ENCODE measurements around the gene RPN1. TPM values are rescaled to one million over a fixed set of nuclear protein-coding genes. Genes with fewer than 3 reads are reported as not detected.
A peak's percentile ranks its signal among the peaks of the same experiment; 100 is the strongest.
"Not testable (repeated sequence)": the region's sequence is repeated elsewhere in the genome, so short reads cannot be mapped to it uniquely, and the experiment has no call there.

Gene RPN1
- total and polyA plus RNA-seq, 2 of the 8 experiments (the other 6 are each of a cell fraction or from before 2014, with no cell fraction given), result 165 to 211 TPM

DNA sequence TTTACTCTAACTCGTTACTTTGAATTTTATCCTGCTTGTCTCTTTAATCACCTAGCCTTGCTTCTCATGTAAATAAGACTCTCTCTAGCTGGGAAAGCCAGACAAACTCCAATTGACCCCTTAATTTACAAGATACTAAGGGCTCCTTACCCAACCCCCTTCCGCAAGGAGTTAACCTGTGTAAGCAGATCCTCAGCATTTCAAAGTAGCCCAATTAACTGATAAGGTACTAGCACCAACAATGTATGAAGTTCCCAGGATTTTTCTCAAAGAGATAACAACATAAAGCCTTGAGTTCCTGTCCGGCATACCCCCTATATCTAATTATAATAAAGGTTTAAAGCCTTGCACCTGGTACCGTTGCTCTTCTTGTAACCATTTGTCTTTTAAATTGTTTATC, 25.2 kb upstream of the RPN1 start:
- not testable (repeated sequence) for H4K91ac ChIP-seq (replicated peaks; ENCODE audit: insufficient read length, low read length); FAIRE-seq; H3K56ac ChIP-seq (replicated peaks; ENCODE audit: insufficient read length, low read depth, low read length); H3K14ac ChIP-seq (ENCODE audit: insufficient read length); H2BK20ac ChIP-seq (ENCODE audit: low read length); H3K4me1 ChIP-seq (replicated peaks in 1 of 4; ENCODE audit: control insufficient read depth in 3 of 4, insufficient read depth in 4 of 4, low read length in 3 of 4); H2AFZ ChIP-seq (ENCODE audit: low read length); H3K36me3 ChIP-seq (ENCODE audit: control insufficient read depth in 2 of 4, insufficient read depth in 4 of 4, low read length in 3 of 4); H3K9ac ChIP-seq (replicated peaks in 1 of 4; ENCODE audit: extremely low read depth in 1 of 4, low read depth in 3 of 4, low read length in 3 of 4); H2BK120ac ChIP-seq (replicated peaks; ENCODE audit: low read depth, low read length); H3K79me1 ChIP-seq (ENCODE audit: low read depth, low read length); H3K9me3 ChIP-seq (ENCODE audit: insufficient read depth in 2 of 2, low read depth in 1 of 2, low read length in 1 of 2); H2BK5ac ChIP-seq (ENCODE audit: low read depth, low read length); DNase-seq (ENCODE audit: low read depth in 1 of 2, low spot score in 2 of 2); H2AK5ac ChIP-seq (ENCODE audit: low read depth, low read length); H3K23me2 ChIP-seq (ENCODE audit: low read depth, low read length); H2BK15ac ChIP-seq (ENCODE audit: low read length); H3K4ac ChIP-seq (replicated peaks; ENCODE audit: insufficient read length, low read depth, low read length); H2BK12ac ChIP-seq (ENCODE audit: low read depth, low read length); H3K23ac ChIP-seq (ENCODE audit: insufficient read length); H3K27ac ChIP-seq (ENCODE audit: low read depth, low read length); H3K79me2 ChIP-seq (ENCODE audit: control insufficient read depth in 1 of 2, insufficient read depth in 2 of 2, low read length in 2 of 2); H3K18ac ChIP-seq (ENCODE audit: extremely low read depth, low read length); H4K5ac ChIP-seq (ENCODE audit: insufficient read length, low read depth, low read length); H4K8ac ChIP-seq (ENCODE audit: extremely low read depth, insufficient read depth, low read length); H4K20me1 ChIP-seq (replicated peaks in 1 of 2; ENCODE audit: control insufficient read depth in 1 of 2, insufficient read depth in 2 of 2, low read length in 2 of 2)
- WGBS, 2 experiments (ENCODE audit: extremely low coverage in 1 of 2, insufficient coverage in 1 of 2, insufficient read length in 1 of 2, insufficient replicate concordance in 2 of 2, low coverage in 1 of 2, low lambda C conversion rate in 2 of 2, missing lambda C conversion rate in 1 of 2), result 4% methylated on average over 4 of the region's 4 CpGs; no CpG with 5 or more reads in 1 of the 2 experiments
- Histone ChIP-seq H3K27me3 (replicated peaks in 1 of 4; ENCODE audit: control insufficient read depth in 3 of 4, extremely low read depth in 1 of 4, insufficient read depth in 3 of 4, low read length in 3 of 4) (peaks cover 4 to 23% (median 14%) of the 10 kb centered on the region in 4 experiments), H3K4me3 (ENCODE audit: extremely low read depth in 1 of 4, insufficient read depth in 2 of 4, low read depth in 3 of 4, low read length in 4 of 4) (peak overlapping the region in 1 of 4 experiments; percentile 43; a peak in 1 of 8 replicates), H3K4me2 (ENCODE audit: insufficient read depth in 1 of 2, low read depth in 2 of 2, low read length in 2 of 2) (peak overlapping the region; percentile 39 to 48; a peak in 2 of 4 replicates)
- ChIA-PET POLR2A (ENCODE audit: partially characterized antibody) (interaction anchor here (0.8 to 1.8 kb wide), 3 partner anchors 12 to 81 kb away, joined by 3 to 5 read pairs (median 3); partner anchors contain the start of gene RPN1), CTCF (ENCODE audit: partially characterized antibody) (interaction anchor here (0.6 to 7.8 kb wide), 3 partner anchors 19 to 118 kb away, joined by 3 to 64 read pairs (median 3); no protein-coding TSS in a partner anchor)
